Activated CD4-positive, alpha-beta memory T cell treated with anti-CD3 and anti-CD28 coated beads, Interleukin-2, amount 10 ng/mL, durations not matched to agents 7 days and 5 days (primary cell): ENCODE measurements around the gene FTSJ3. TPM values are rescaled to one million over a fixed set of nuclear protein-coding genes. Genes with fewer than 3 reads are reported as not detected.

Experiments used
- CTCF ChIA-PET: fragments of 350-600 bp; sonication (Branson Sonifier 250); formaldehyde crosslinking; loops from one replicate; lab custom pipeline; 2021; ENCODE audit warnings: antibody characterized with exemption, inconsistent platforms; lab: Charles Lee
- POLR2A ChIA-PET: fragments of 350-600 bp; sonication (Branson Sonifier 250); formaldehyde crosslinking; loops from one replicate; lab custom pipeline; 2021; ENCODE audit warnings: antibody characterized with exemption; lab: Charles Lee
- DNase-seq: peaks from one replicate; pipeline ENCODE4 v3.0.0-alpha.2; 2020
- H3K27ac Mint-ChIP-seq: one replicate; pipeline ENCODE4 v1.8.0; 2021; ENCODE audit warnings: mild to moderate bottlenecking, mixed read lengths
- H3K27me3 Mint-ChIP-seq: one replicate; pipeline ENCODE4 v1.8.0; 2021; ENCODE audit warnings: mixed read lengths
- H3K36me3 Mint-ChIP-seq: one replicate; pipeline ENCODE4 v1.8.0; 2021; ENCODE audit warnings: low read depth, mixed read lengths
- H3K4me1 Mint-ChIP-seq: one replicate; pipeline ENCODE4 v1.8.0; 2021; ENCODE audit warnings: mixed read lengths
- H3K4me3 Mint-ChIP-seq: one replicate; pipeline ENCODE4 v1.8.0; 2021; ENCODE audit warnings: mild to moderate bottlenecking, mixed read lengths
- H3K9me3 Mint-ChIP-seq: one replicate; pipeline ENCODE4 v1.8.0; 2021; ENCODE audit warnings: mixed read lengths
- total RNA-seq, 2 experiments: library from RNA; stranded (reverse); gene quantifications; one replicate each; pipeline ENCODE4 v1.2.3, GENCODE V29; 2021

The FTSJ3 gene
- total RNA-seq, 2 experiments from 2014 or later = 38.9 to 43.8 TPM

GRCh38 chr17:63774141-63774968 is 53.1 kb downstream of the FTSJ3 start, which contains the start of gene DDX42:
Gene DDX42, plus strand, starts transcription at chr17:63774170. Its CDS starts 12,880 bp downstream, at chr17:63787050.
- CTCF ChIA-PET = interaction anchor here (0.5 to 4.3 kb wide), 13 partner anchors 9 to 111 kb away, joined by 3 to 29 read pairs (median 5); partner anchors contain the start of gene PSMC5

GRCh38 chr17:63773272-63774140 is 54.0 kb downstream of the FTSJ3 start, which contains the start of gene CCDC47:
Gene CCDC47, minus strand, starts transcription at chr17:63773597. Its CDS starts 7,422 bp downstream, at chr17:63766175.
- peak within 1 kb of the TSS; percentile 96 for H3K4me3 Mint-ChIP-seq
- peaks cover 52% of the 10 kb centered on the region for H3K36me3 Mint-ChIP-seq
- H3K27me3 Mint-ChIP-seq = no peaks in the 10 kb centered on the region
- POLR2A ChIA-PET = interaction anchor here (0.6 to 6.2 kb wide), 33 partner anchors 10 to 733 kb away, joined by 3 to 178 read pairs (median 4); partner anchors contain the start of genes CEP95, DCAF7, DDX5 and FTSJ3
- peak within 1 kb of the TSS; percentile 99 for H3K27ac Mint-ChIP-seq
- CTCF ChIA-PET = interaction anchor here (0.5 to 4.3 kb wide), 15 partner anchors 11 to 110 kb away, joined by 3 to 29 read pairs (median 4); partner anchors contain the start of gene PSMC5
- DNase-seq = peak; percentile 99
- H3K9me3 Mint-ChIP-seq = no peaks in the 10 kb centered on the region
- peaks cover 54% of the 10 kb centered on the region for H3K4me1 Mint-ChIP-seq

More at GRCh38 chr17:63774141-63774968, 53.1 kb downstream of the FTSJ3 start, which contains the start of gene DDX42:
- peak within 1 kb of the TSS; percentile 96 for H3K4me3 Mint-ChIP-seq
- H3K36me3 Mint-ChIP-seq = peaks cover 49% of the 10 kb centered on the region
- H3K4me1 Mint-ChIP-seq = peaks cover 54% of the 10 kb centered on the region
- peak; percentile 92 for DNase-seq
- peak within 1 kb of the TSS; percentile 99 for H3K27ac Mint-ChIP-seq
- H3K27me3 Mint-ChIP-seq = no peaks in the 10 kb centered on the region
- H3K9me3 Mint-ChIP-seq = no peaks in the 10 kb centered on the region
- POLR2A ChIA-PET = interaction anchor here (0.6 to 6.2 kb wide), 34 partner anchors 9 to 732 kb away, joined by 3 to 178 read pairs (median 4); partner anchors contain the start of genes CEP95, DCAF7, DDX5 and FTSJ3

- CTCF ChIA-PET = interaction anchor here (1.0 to 4.3 kb wide), 10 partner anchors 11 to 76 kb away, joined by 3 to 29 read pairs (median 5); no protein-coding TSS in a partner anchor
- H3K9me3 Mint-ChIP-seq = no peaks in the 10 kb centered on the region
- peaks cover 51% of the 10 kb centered on the region for H3K36me3 Mint-ChIP-seq
- H3K4me1 Mint-ChIP-seq = peaks cover 51% of the 10 kb centered on the region
- POLR2A ChIA-PET = interaction anchor here (1.0 to 6.2 kb wide), 21 partner anchors 10 to 734 kb away, joined by 3 to 178 read pairs (median 9); partner anchors contain the start of genes CEP95, DDX5, FTSJ3 and LIMD2
- DNase-seq = no peak
- peak overlapping the region; percentile 99 for H3K27ac Mint-ChIP-seq
- H3K4me3 Mint-ChIP-seq = peak overlapping the region; percentile 96
- no peaks in the 10 kb centered on the region for H3K27me3 Mint-ChIP-seq
Observed at GRCh38 chr17:63772801-63773271, 54.6 kb downstream of the FTSJ3 start.

Other genes with a start within 250 kb of the FTSJ3 start
- gene TACO1, start 226.8 kb downstream of the FTSJ3 start, total RNA-seq = 10 to 100 TPM; 26.7 to 27.9 TPM
- 10 to 100 TPM; 46.5 to 47.8 TPM for gene MAP3K3, start 205.2 kb downstream of the FTSJ3 start, total RNA-seq
- 100 to 1,000 TPM; 394 to 401 TPM for gene LIMD2, start 127.5 kb downstream of the FTSJ3 start, total RNA-seq
- gene STRADA, start 85.9 kb downstream of the FTSJ3 start, total RNA-seq = 10 to 100 TPM; 53.1 to 59.4 TPM
- 10 to 100 TPM; 56.7 to 57.9 TPM for gene CCDC47, start 54.1 kb downstream of the FTSJ3 start, total RNA-seq
- gene DDX42, start 53.5 kb downstream of the FTSJ3 start, total RNA-seq = 100 to 1,000 TPM; 113 to 118 TPM
- 100 to 1,000 TPM; 152 to 162 TPM for gene PSMC5, start 232 bp downstream of the FTSJ3 start, total RNA-seq
- 100 to 1,000 TPM; 150 to 152 TPM for gene SMARCD2, start 15.0 kb upstream of the FTSJ3 start, total RNA-seq
- gene CSH2, start 46.0 kb upstream of the FTSJ3 start, total RNA-seq = not detected
- gene GH2, start 54.3 kb upstream of the FTSJ3 start, total RNA-seq = not detected
- gene CSH1, start 68.9 kb upstream of the FTSJ3 start, total RNA-seq = not detected
- not detected for gene CSHL1, start 83.6 kb upstream of the FTSJ3 start, total RNA-seq
- gene GH1, start 91.2 kb upstream of the FTSJ3 start, total RNA-seq = not detected
- 10 to 100 TPM; 48.6 to 50.2 TPM for gene CD79B, start 104.7 kb upstream of the FTSJ3 start, total RNA-seq
- under 1 TPM; 0.08 to 0.13 TPM for gene SCN4A, start 145.3 kb upstream of the FTSJ3 start, total RNA-seq
- 10 to 100 TPM; 12.0 to 15.1 TPM for gene PRR29, start 170.7 kb upstream of the FTSJ3 start, total RNA-seq
- 100 to 1,000 TPM; 118 to 122 TPM for gene ICAM2, start 193.0 kb upstream of the FTSJ3 start, total RNA-seq